Measurements from ENCODE around the gene REXO4. TPM values are rescaled to one million over a fixed set of nuclear protein-coding genes. Genes with fewer than 3 reads are reported as not detected.
A peak's percentile ranks its signal among the peaks of the same experiment; 100 is the strongest.
"Not testable (repeated sequence)": the region's sequence is repeated elsewhere in the genome, so short reads cannot be mapped to it uniquely, and the experiment has no call there.

The REXO4 gene
- polyA plus RNA-seq, 1 donor: 23.6 TPM

- Histone ChIP-seq H3K9me3 (ENCODE audit: control insufficient read depth, low read depth, low read length) (peaks cover 15% of the 10 kb centered on the region), H3K4me1 (ENCODE audit: control insufficient read depth, insufficient read depth, low read length) (peaks cover 7% of the 10 kb centered on the region), H3K36me3 (ENCODE audit: control insufficient read depth, insufficient read depth, low read length) (peaks cover 5% of the 10 kb centered on the region), H3K4me3 (ENCODE audit: low read length) (no peak overlapping the region), H3K27ac (ENCODE audit: low read length) (no peak overlapping the region), H3K27me3 (ENCODE audit: control insufficient read depth, insufficient read depth, low read length) (no peaks in the 10 kb centered on the region)
- whole genome bisulfite sequencing (ENCODE audit: insufficient coverage, low lambda C conversion rate): no CpG with 5 or more reads among the region's 1 CpG
- DNase-seq: no peak
These were observed 39.3 kb downstream of the REXO4 start for GRCh38 chr9:133378408-133378962.

- no CpG with 5 or more reads among the region's 6 CpGs for WGBS (ENCODE audit: insufficient coverage, low lambda C conversion rate)
- H3K27ac ChIP-seq (ENCODE audit: low read length): no peak overlapping the region
- peaks cover 12% of the 10 kb centered on the region for H3K36me3 ChIP-seq (ENCODE audit: control insufficient read depth, insufficient read depth, low read length)
- H3K9me3 ChIP-seq (ENCODE audit: control insufficient read depth, low read depth, low read length): peaks cover 8% of the 10 kb centered on the region
- no peaks in the 10 kb centered on the region for H3K27me3 ChIP-seq (ENCODE audit: control insufficient read depth, insufficient read depth, low read length)
- H3K4me1 ChIP-seq (ENCODE audit: control insufficient read depth, insufficient read depth, low read length): peaks cover 13% of the 10 kb centered on the region
- no peak overlapping the region for H3K4me3 ChIP-seq (ENCODE audit: low read length)
- DNase-seq: no peak
These were observed 40.0 kb downstream of the REXO4 start for GRCh38 chr9:133377721-133378216.

- peaks cover 18% of the 10 kb centered on the region for H3K4me1 ChIP-seq (ENCODE audit: control insufficient read depth, insufficient read depth, low read length)
- H3K4me3 ChIP-seq (ENCODE audit: low read length); DNase-seq; H3K27me3 ChIP-seq (ENCODE audit: control insufficient read depth, insufficient read depth, low read length); H3K9me3 ChIP-seq (ENCODE audit: control insufficient read depth, low read depth, low read length); H3K27ac ChIP-seq (ENCODE audit: low read length): not testable (repeated sequence)
- H3K36me3 ChIP-seq (ENCODE audit: control insufficient read depth, insufficient read depth, low read length): peaks cover 17% of the 10 kb centered on the region
- WGBS (ENCODE audit: insufficient coverage, low lambda C conversion rate): 100% methylated on average over 1 of the region's 14 CpGs
These were observed 40.5 kb downstream of the REXO4 start for GRCh38 chr9:133377280-133377679.

- peak within 1 kb of the TSS; percentile 75 for H3K4me3 ChIP-seq (ENCODE audit: low read length)
- no peaks in the 10 kb centered on the region for H3K27me3 ChIP-seq (ENCODE audit: control insufficient read depth, insufficient read depth, low read length)
- H3K9me3 ChIP-seq (ENCODE audit: control insufficient read depth, low read depth, low read length): peaks cover 3% of the 10 kb centered on the region
- H3K36me3 ChIP-seq (ENCODE audit: control insufficient read depth, insufficient read depth, low read length): peaks cover 27% of the 10 kb centered on the region
- peaks cover 31% of the 10 kb centered on the region for H3K4me1 ChIP-seq (ENCODE audit: control insufficient read depth, insufficient read depth, low read length)
- peak; percentile 97 to 99 for DNase-seq
- peak within 1 kb of the TSS; percentile 98 for H3K27ac ChIP-seq (ENCODE audit: low read length)
- WGBS (ENCODE audit: insufficient coverage, low lambda C conversion rate): no CpG with 5 or more reads among the region's 120 CpGs
These were observed 41.8 kb downstream of the REXO4 start, which contains the start of the genes STKLD1 and SURF4 for GRCh38 chr9:133375724-133376654. TSS of gene STKLD1 (plus strand) at chr9:133376366. CDS start at chr9:133376474, 108 bp downstream. TSS of gene SURF4 (minus strand) at chr9:133376060. CDS start at chr9:133375969, 91 bp downstream.

GRCh38 chr9:133375116-133375723 lies 42.6 kb downstream of the REXO4 start:
- no peaks in the 10 kb centered on the region for H3K27me3 ChIP-seq (ENCODE audit: control insufficient read depth, insufficient read depth, low read length)
- H3K9me3 ChIP-seq (ENCODE audit: control insufficient read depth, low read depth, low read length): peaks cover 3% of the 10 kb centered on the region
- H3K4me1 ChIP-seq (ENCODE audit: control insufficient read depth, insufficient read depth, low read length): peaks cover 38% of the 10 kb centered on the region
- H3K36me3 ChIP-seq (ENCODE audit: control insufficient read depth, insufficient read depth, low read length): peaks cover 34% of the 10 kb centered on the region
- DNase-seq: peak; percentile 88 to 94
- WGBS (ENCODE audit: insufficient coverage, low lambda C conversion rate): no CpG with 5 or more reads among the region's 39 CpGs
- peak overlapping the region; percentile 75 for H3K4me3 ChIP-seq (ENCODE audit: low read length)
- H3K27ac ChIP-seq (ENCODE audit: low read length): peak overlapping the region; percentile 98

GRCh38 chr9:133374612-133375115 lies 43.1 kb downstream of the REXO4 start:
- WGBS (ENCODE audit: insufficient coverage, low lambda C conversion rate): 67% methylated on average over 1 of the region's 12 CpGs
- Histone ChIP-seq H3K27ac (ENCODE audit: low read length) (peak overlapping the region; percentile 98), H3K9me3 (ENCODE audit: control insufficient read depth, low read depth, low read length) (peaks cover 3% of the 10 kb centered on the region), H3K36me3 (ENCODE audit: control insufficient read depth, insufficient read depth, low read length) (peaks cover 39% of the 10 kb centered on the region), H3K4me1 (ENCODE audit: control insufficient read depth, insufficient read depth, low read length) (peaks cover 44% of the 10 kb centered on the region), H3K4me3 (ENCODE audit: low read length) (peak overlapping the region; percentile 75), H3K27me3 (ENCODE audit: control insufficient read depth, insufficient read depth, low read length) (no peaks in the 10 kb centered on the region)
- DNase-seq: no peak

- H3K27ac ChIP-seq (ENCODE audit: low read length): peak overlapping the region; percentile 8
- H3K9me3 ChIP-seq (ENCODE audit: control insufficient read depth, low read depth, low read length): no peaks in the 10 kb centered on the region
- H3K36me3 ChIP-seq (ENCODE audit: control insufficient read depth, insufficient read depth, low read length): peaks cover 53% of the 10 kb centered on the region
- no peak for DNase-seq
- H3K4me3 ChIP-seq (ENCODE audit: low read length): no peak overlapping the region
- WGBS (ENCODE audit: insufficient coverage, low lambda C conversion rate): no CpG with 5 or more reads among the region's 7 CpGs
- no peaks in the 10 kb centered on the region for H3K27me3 ChIP-seq (ENCODE audit: control insufficient read depth, insufficient read depth, low read length)
- H3K4me1 ChIP-seq (ENCODE audit: control insufficient read depth, insufficient read depth, low read length): peaks cover 67% of the 10 kb centered on the region
These were observed 45.7 kb downstream of the REXO4 start for GRCh38 chr9:133372144-133372543.

- no peak for DNase-seq
- Histone ChIP-seq H3K27ac (ENCODE audit: low read length) (peak overlapping the region; percentile 73), H3K27me3 (ENCODE audit: control insufficient read depth, insufficient read depth, low read length) (no peaks in the 10 kb centered on the region), H3K4me3 (ENCODE audit: low read length) (no peak overlapping the region), H3K9me3 (ENCODE audit: control insufficient read depth, low read depth, low read length) (no peaks in the 10 kb centered on the region), H3K36me3 (ENCODE audit: control insufficient read depth, insufficient read depth, low read length) (peaks cover 61% of the 10 kb centered on the region), H3K4me1 (ENCODE audit: control insufficient read depth, insufficient read depth, low read length) (peaks cover 70% of the 10 kb centered on the region)
- WGBS (ENCODE audit: insufficient coverage, low lambda C conversion rate): no CpG with 5 or more reads among the region's 12 CpGs
These were observed 46.5 kb downstream of the REXO4 start for GRCh38 chr9:133371261-133371711.

GRCh38 chr9:133370685-133371084 lies 47.1 kb downstream of the REXO4 start:
- Histone ChIP-seq H3K27ac (ENCODE audit: low read length) (peak overlapping the region; percentile 73), H3K9me3 (ENCODE audit: control insufficient read depth, low read depth, low read length) (no peaks in the 10 kb centered on the region), H3K4me1 (ENCODE audit: control insufficient read depth, insufficient read depth, low read length) (peaks cover 74% of the 10 kb centered on the region), H3K27me3 (ENCODE audit: control insufficient read depth, insufficient read depth, low read length) (no peaks in the 10 kb centered on the region), H3K36me3 (ENCODE audit: control insufficient read depth, insufficient read depth, low read length) (peaks cover 67% of the 10 kb centered on the region), H3K4me3 (ENCODE audit: low read length) (no peak overlapping the region)
- DNase-seq: no peak
- 62% methylated on average over 3 of the region's 9 CpGs for WGBS (ENCODE audit: insufficient coverage, low lambda C conversion rate)

GRCh38 chr9:133369933-133370332 lies 47.9 kb downstream of the REXO4 start:
- no peak for DNase-seq
- peaks cover 77% of the 10 kb centered on the region for H3K4me1 ChIP-seq (ENCODE audit: control insufficient read depth, insufficient read depth, low read length)
- H3K4me3 ChIP-seq (ENCODE audit: low read length): no peak overlapping the region
- no peaks in the 10 kb centered on the region for H3K9me3 ChIP-seq (ENCODE audit: control insufficient read depth, low read depth, low read length)
- peak overlapping the region; percentile 73 for H3K27ac ChIP-seq (ENCODE audit: low read length)
- no peaks in the 10 kb centered on the region for H3K27me3 ChIP-seq (ENCODE audit: control insufficient read depth, insufficient read depth, low read length)
- peaks cover 75% of the 10 kb centered on the region for H3K36me3 ChIP-seq (ENCODE audit: control insufficient read depth, insufficient read depth, low read length)
- 88% methylated on average over 1 of the region's 7 CpGs for WGBS (ENCODE audit: insufficient coverage, low lambda C conversion rate)
